HG03095 (cell line): ENCODE data around the gene FRRS1.
A peak's percentile ranks its signal among the peaks of the same experiment; 100 is the strongest.
"Not testable (repeated sequence)": the region's sequence is repeated elsewhere in the genome, so short reads cannot be mapped to it uniquely, and the experiment has no call there.

Source experiments
- ATAC-seq: cut with Tn5 transposase; IDR thresholded peaks from one replicate; pipeline ENCODE4 v1.9.1; 2021; ENCODE audit warnings: moderate library complexity; ENCODE audit not compliant: unreplicated experiment

Gene FRRS1

GRCh38 chr1:99768104-99768503 is 1.7 kb upstream of the FRRS1 start:
- ATAC-seq = no peak

- no peak for ATAC-seq
Measured at GRCh38 chr1:99764909-99765308, 1.5 kb downstream of the FRRS1 start.

GRCh38 chr1:99764439-99764838 is 2.0 kb downstream of the FRRS1 start:
- ATAC-seq = no peak

- no peak for ATAC-seq
Measured at GRCh38 chr1:99763956-99764355, 2.5 kb downstream of the FRRS1 start.

- ATAC-seq = no peak
Measured at GRCh38 chr1:99761774-99762173, 4.7 kb downstream of the FRRS1 start.

- no peak for ATAC-seq
Measured at GRCh38 chr1:99759518-99760160, 6.8 kb downstream of the FRRS1 start.

GRCh38 chr1:99758686-99759517 is 7.5 kb downstream of the FRRS1 start:
- ATAC-seq = not testable (repeated sequence)

- ATAC-seq = peak; percentile 69
Measured at GRCh38 chr1:99758073-99758511, 8.3 kb downstream of the FRRS1 start.

GRCh38 chr1:99756598-99756997 is 9.8 kb downstream of the FRRS1 start:
- ATAC-seq = no peak

GRCh38 chr1:99755664-99756063 is 10.8 kb downstream of the FRRS1 start:
- ATAC-seq = no peak

- ATAC-seq = no peak
Measured at GRCh38 chr1:99754697-99755096, 11.7 kb downstream of the FRRS1 start.

GRCh38 chr1:99754055-99754626 is 12.3 kb downstream of the FRRS1 start:
- no peak for ATAC-seq

GRCh38 chr1:99751877-99752504 is 14.4 kb downstream of the FRRS1 start:
- peak; percentile 78 for ATAC-seq

GRCh38 chr1:99749504-99750347 is 16.7 kb downstream of the FRRS1 start:
- ATAC-seq = peak; percentile 79

GRCh38 chr1:99748419-99748818 is 18.0 kb downstream of the FRRS1 start:
- ATAC-seq = no peak

GRCh38 chr1:99745684-99746083 is 20.8 kb downstream of the FRRS1 start:
- ATAC-seq = no peak

GRCh38 chr1:99745061-99745460 is 21.4 kb downstream of the FRRS1 start:
- no peak for ATAC-seq

GRCh38 chr1:99740141-99740540 is 26.3 kb downstream of the FRRS1 start:
- ATAC-seq = no peak

- no peak for ATAC-seq
Measured at GRCh38 chr1:99738858-99739465, 27.5 kb downstream of the FRRS1 start.

GRCh38 chr1:99737016-99737415 is 29.4 kb downstream of the FRRS1 start:
- no peak for ATAC-seq
